HEK293 (cell line): Measurements from ENCODE around the gene TP53I3.

Experiments
- CTCF ChIA-PET: fragments of 350-600 bp; formaldehyde crosslinking; extraction: SDS; loops from one replicate; lab custom pipeline; 2021; ENCODE audit warnings: antibody characterized with exemption; lab: Yijun Ruan, JAX
- POLR2A ChIA-PET: fragments of 300-600 bp; formaldehyde crosslinking; extraction: SDS; loops from one replicate; lab custom pipeline; 2020; ENCODE audit warnings: antibody characterized with exemption, inconsistent platforms; lab: Yijun Ruan, JAX
- H3K27ac ChIP-seq: fragments of 200-500 bp; sonication (Bioruptor generic); 2 replicates; pipeline ENCODE4 v1.5.1; 2014; ENCODE audit warnings: low read depth, low read length, control low read depth, inconsistent platforms; ENCODE audit errors: extremely low read depth
- H3K36me3 ChIP-seq, 2 experiments: fragments of 200-500 bp in 1 of 2; sonication (Bioruptor generic) in 1 of 2; 1 replicate in 1 of 2; 2 replicates in 1 of 2; pipeline ENCODE4 v1.5.1; 2014 to 2017; ENCODE audit warnings: inconsistent platforms in 2 of 2, low read length in 2 of 2; ENCODE audit not compliant: control insufficient read depth in 2 of 2, insufficient read depth in 1 of 2
- H3K4me1 ChIP-seq: fragments of 200-500 bp; sonication (Bioruptor generic); 2 replicates; pipeline ENCODE4 v1.5.1; 2014; ENCODE audit warnings: mild to moderate bottlenecking, low read length, inconsistent platforms; ENCODE audit not compliant: control insufficient read depth, insufficient read depth
- H3K4me3 ChIP-seq: 2 replicates; pipeline ENCODE4 v1.5.1; 2011; ENCODE audit warnings: low read depth, mild to moderate bottlenecking, control low read depth, low read length, moderate library complexity
- H3K9me3 ChIP-seq: fragments of 200-500 bp; sonication (Bioruptor generic); 2 replicates; pipeline ENCODE4 v1.5.1; 2014; ENCODE audit warnings: low read depth, low read length, inconsistent platforms; ENCODE audit not compliant: control insufficient read depth, insufficient read depth
- KLF1 ChIP-seq: fragments of 450-650 bp; formaldehyde crosslinking; IDR thresholded peaks from 2 replicates; pipeline ENCODE4 v1.5.1; 2016; ENCODE audit warnings: missing biosample characterization, missing genetic modification characterization
- KLF7 ChIP-seq: fragments of 450-650 bp; formaldehyde crosslinking; IDR thresholded peaks from 2 replicates; pipeline ENCODE4 v1.5.1; 2016; ENCODE audit warnings: missing biosample characterization, missing genetic modification characterization, borderline replicate concordance
- KLF8 ChIP-seq: fragments of 450-650 bp; formaldehyde crosslinking; IDR thresholded peaks from 2 replicates; pipeline ENCODE4 v1.5.1; 2016; ENCODE audit warnings: missing biosample characterization, missing genetic modification characterization
- KLF9 ChIP-seq: fragments of 450-650 bp; formaldehyde crosslinking; IDR thresholded peaks from 2 replicates; pipeline ENCODE4 v1.5.1; 2016; ENCODE audit warnings: missing biosample characterization, missing genetic modification characterization, low read depth
- PATZ1 ChIP-seq: fragments of 450-650 bp; formaldehyde crosslinking; IDR thresholded peaks from 2 replicates; pipeline ENCODE4 v1.5.1; 2016; ENCODE audit warnings: missing biosample characterization, missing genetic modification characterization
- SP2 ChIP-seq: fragments of 450-650 bp; formaldehyde crosslinking; IDR thresholded peaks from 2 replicates; pipeline ENCODE4 v1.5.1; 2016; ENCODE audit warnings: missing biosample characterization, missing genetic modification characterization
- SP3 ChIP-seq: fragments of 450-650 bp; formaldehyde crosslinking; IDR thresholded peaks from 2 replicates; pipeline ENCODE4 v1.5.1; 2016; ENCODE audit warnings: missing biosample characterization, missing genetic modification characterization
- ZBTB17 ChIP-seq: fragments of 450-650 bp; formaldehyde crosslinking; IDR thresholded peaks from 2 replicates; pipeline ENCODE4 v1.5.1; 2016; ENCODE audit warnings: missing biosample characterization, missing genetic modification characterization
- ZFP69B ChIP-seq: fragments of 450-650 bp; formaldehyde crosslinking; IDR thresholded peaks from 2 replicates; pipeline ENCODE4 v1.5.1; 2016; ENCODE audit warnings: missing biosample characterization, missing genetic modification characterization
- ZNF157 ChIP-seq: fragments of 450-650 bp; formaldehyde crosslinking; IDR thresholded peaks from 2 replicates; pipeline ENCODE4 v1.5.1; 2016; ENCODE audit warnings: missing biosample characterization, missing genetic modification characterization
- ZNF202 ChIP-seq: fragments of 450-650 bp; formaldehyde crosslinking; IDR thresholded peaks from 2 replicates; pipeline ENCODE4 v1.5.1; 2016; ENCODE audit warnings: missing biosample characterization, missing genetic modification characterization, borderline replicate concordance
- ZNF292 ChIP-seq: fragments of 450-650 bp; formaldehyde crosslinking; IDR thresholded peaks from 2 replicates; pipeline ENCODE4 v1.5.1; 2016; ENCODE audit warnings: low read depth, missing biosample characterization, missing genetic modification characterization, borderline replicate concordance
- ZNF394 ChIP-seq: fragments of 450-650 bp; formaldehyde crosslinking; IDR thresholded peaks from 2 replicates; pipeline ENCODE4 v1.5.1; 2016; ENCODE audit warnings: missing biosample characterization, missing genetic modification characterization, mild to moderate bottlenecking, moderate library complexity, borderline replicate concordance
- ZNF530 ChIP-seq: fragments of 450-650 bp; formaldehyde crosslinking; IDR thresholded peaks from 2 replicates; pipeline ENCODE4 v1.5.1; 2016; ENCODE audit warnings: low read depth, missing biosample characterization, missing genetic modification characterization
- ZNF660 ChIP-seq: fragments of 450-650 bp; IDR thresholded peaks from 2 replicates; pipeline ENCODE4 v1.5.1; 2018; ENCODE audit warnings: missing biosample characterization, mild to moderate bottlenecking, missing genetic modification characterization
- ZNF701 ChIP-seq: fragments of 450-650 bp; formaldehyde crosslinking; IDR thresholded peaks from 2 replicates; pipeline ENCODE4 v1.5.1; 2016; ENCODE audit warnings: missing biosample characterization, missing genetic modification characterization
- ZNF747 ChIP-seq: fragments of 450-650 bp; formaldehyde crosslinking; IDR thresholded peaks from 2 replicates; pipeline ENCODE4 v1.5.1; 2016; ENCODE audit warnings: missing biosample characterization, missing genetic modification characterization
- ZNF776 ChIP-seq: fragments of 450-650 bp; formaldehyde crosslinking; IDR thresholded peaks from 2 replicates; pipeline ENCODE4 v1.5.0; 2017; ENCODE audit warnings: missing biosample characterization, missing genetic modification characterization, borderline replicate concordance
- TF ChIP-seq, protein P1 (sequence below): fragments of 450-650 bp; formaldehyde crosslinking; IDR thresholded peaks from 2 replicates; pipeline ENCODE4 v1.5.1; 2016; ENCODE audit warnings: missing biosample characterization, missing genetic modification characterization
- TF ChIP-seq, protein P2 (sequence below): fragments of 450-650 bp; formaldehyde crosslinking; IDR thresholded peaks from 2 replicates; pipeline ENCODE4 v1.5.1; 2016; ENCODE audit warnings: missing biosample characterization, missing genetic modification characterization
- TF ChIP-seq, protein P3 (sequence below): fragments of 450-650 bp; formaldehyde crosslinking; IDR thresholded peaks from 2 replicates; pipeline ENCODE4 v1.5.1; 2016; ENCODE audit warnings: missing biosample characterization, missing genetic modification characterization, low read depth

Gene TP53I3

GRCh38 chr2:24050041-24050979 is 34.3 kb downstream of the TP53I3 start (continued):
- TF ChIP-seq ZNF202 (tag by site-specific recombination) (no peak), ZNF394 (tag by site-specific recombination) (no peak)
- TF ChIP-seq, protein P1, sequence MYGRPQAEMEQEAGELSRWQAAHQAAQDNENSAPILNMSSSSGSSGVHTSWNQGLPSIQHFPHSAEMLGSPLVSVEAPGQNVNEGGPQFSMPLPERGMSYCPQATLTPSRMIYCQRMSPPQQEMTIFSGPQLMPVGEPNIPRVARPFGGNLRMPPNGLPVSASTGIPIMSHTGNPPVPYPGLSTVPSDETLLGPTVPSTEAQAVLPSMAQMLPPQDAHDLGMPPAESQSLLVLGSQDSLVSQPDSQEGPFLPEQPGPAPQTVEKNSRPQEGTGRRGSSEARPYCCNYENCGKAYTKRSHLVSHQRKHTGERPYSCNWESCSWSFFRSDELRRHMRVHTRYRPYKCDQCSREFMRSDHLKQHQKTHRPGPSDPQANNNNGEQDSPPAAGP (tag by site-specific recombination): no peak
- TF ChIP-seq, protein P2, sequence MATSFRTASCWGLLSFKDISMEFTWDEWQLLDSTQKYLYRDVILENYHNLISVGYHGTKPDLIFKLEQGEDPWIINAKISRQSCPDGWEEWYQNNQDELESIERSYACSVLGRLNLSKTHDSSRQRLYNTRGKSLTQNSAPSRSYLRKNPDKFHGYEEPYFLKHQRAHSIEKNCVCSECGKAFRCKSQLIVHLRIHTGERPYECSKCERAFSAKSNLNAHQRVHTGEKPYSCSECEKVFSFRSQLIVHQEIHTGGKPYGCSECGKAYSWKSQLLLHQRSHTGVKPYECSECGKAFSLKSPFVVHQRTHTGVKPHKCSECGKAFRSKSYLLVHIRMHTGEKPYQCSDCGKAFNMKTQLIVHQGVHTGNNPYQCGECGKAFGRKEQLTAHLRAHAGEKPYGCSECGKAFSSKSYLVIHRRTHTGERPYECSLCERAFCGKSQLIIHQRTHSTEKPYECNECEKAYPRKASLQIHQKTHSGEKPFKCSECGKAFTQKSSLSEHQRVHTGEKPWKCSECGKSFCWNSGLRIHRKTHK (tag by site-specific recombination): no peak

DNA sequence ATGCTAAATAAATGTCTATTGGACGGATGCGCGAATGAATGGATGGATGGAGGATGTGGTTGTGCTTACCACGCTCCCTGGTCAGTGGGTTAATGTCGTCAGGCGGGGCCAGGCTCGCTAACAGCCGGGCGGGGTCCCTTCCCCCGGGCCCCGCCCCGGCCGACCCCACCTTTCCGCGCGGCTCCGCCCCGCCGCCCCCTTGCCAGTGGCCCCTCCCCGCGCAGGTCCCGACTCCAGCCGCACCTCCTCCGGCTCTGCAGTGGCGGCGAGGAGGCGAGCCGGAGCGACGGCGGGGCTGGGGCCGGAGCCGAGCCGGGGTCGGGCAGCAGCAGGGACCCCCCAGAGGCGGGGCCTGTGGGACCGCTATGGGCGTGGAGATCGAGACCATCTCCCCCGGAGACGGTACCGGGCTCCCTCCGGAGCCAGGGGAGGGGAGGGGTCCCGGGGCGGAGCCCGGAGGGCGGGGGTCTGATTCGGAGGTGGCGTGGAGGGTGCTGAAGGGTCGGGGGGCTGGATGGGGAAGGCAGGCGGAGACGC is 35.1 kb downstream of the TP53I3 start, which contains the start of gene FKBP1B:
TSS of gene FKBP1B (plus strand) at position 257 of the 537 bp plus-strand sequence. CDS start at position 366, 109 bp downstream.
- Histone ChIP-seq H3K27ac (peak within 1 kb of the TSS; percentile 66; the same call in 1 of the 2 replicates), H3K36me3 (peaks cover 0 to 10% of the 10 kb centered on the region in 2 experiments; a peak in 1 of 3 replicates), H3K4me1 (peaks cover 9% of the 10 kb centered on the region; the same call in 1 of the 2 replicates), H3K9me3 (no peaks in the 10 kb centered on the region), H3K4me3 (peak within 1 kb of the TSS; percentile 79)
- POLR2A ChIA-PET: interaction anchor here (0.8 to 3.6 kb wide), 5 partner anchors 10 to 122 kb away, joined by 4 to 20 read pairs (median 7); partner anchors contain the start of genes ATAD2B and SF3B6
- CTCF ChIA-PET: interaction anchor here (0.5 to 2.0 kb wide), 4 partner anchors 12 to 226 kb away, joined by 3 to 6 read pairs (median 4); partner anchors contain the start of gene TP53I3
- no peak for TF ChIP-seq ZNF292 (tag by site-specific recombination)
- TF ChIP-seq ZFP69B (tag by site-specific recombination): 0 out of 2 replicates have a peak, but pooled peaks have one; percentile 15
- peak; percentile 34; the same call in 1 of the 2 replicates for TF ChIP-seq SP2
- TF ChIP-seq ZBTB17 (tag by site-specific recombination): peak; percentile 63; the same call in 1 of the 2 replicates
- TF ChIP-seq, protein P3, sequence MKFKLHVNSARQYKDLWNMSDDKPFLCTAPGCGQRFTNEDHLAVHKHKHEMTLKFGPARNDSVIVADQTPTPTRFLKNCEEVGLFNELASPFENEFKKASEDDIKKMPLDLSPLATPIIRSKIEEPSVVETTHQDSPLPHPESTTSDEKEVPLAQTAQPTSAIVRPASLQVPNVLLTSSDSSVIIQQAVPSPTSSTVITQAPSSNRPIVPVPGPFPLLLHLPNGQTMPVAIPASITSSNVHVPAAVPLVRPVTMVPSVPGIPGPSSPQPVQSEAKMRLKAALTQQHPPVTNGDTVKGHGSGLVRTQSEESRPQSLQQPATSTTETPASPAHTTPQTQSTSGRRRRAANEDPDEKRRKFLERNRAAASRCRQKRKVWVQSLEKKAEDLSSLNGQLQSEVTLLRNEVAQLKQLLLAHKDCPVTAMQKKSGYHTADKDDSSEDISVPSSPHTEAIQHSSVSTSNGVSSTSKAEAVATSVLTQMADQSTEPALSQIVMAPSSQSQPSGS (tag by site-specific recombination): no peak
- 0 out of 2 replicates have a peak, but pooled peaks have one; percentile 37 for TF ChIP-seq KLF9
- TF ChIP-seq ZNF202 (tag by site-specific recombination): no peak
- peak; percentile 30; the same call in 1 of the 2 replicates for TF ChIP-seq KLF8 (tag by site-specific recombination)
- TF ChIP-seq ZNF530 (tag by site-specific recombination): no peak
- 0 out of 2 replicates have a peak, but pooled peaks have one; percentile 38 for TF ChIP-seq KLF7 (tag by site-specific recombination)
- no peak for TF ChIP-seq ZNF776 (tag by site-specific recombination)
- TF ChIP-seq PATZ1 (tag by site-specific recombination): peak; percentile 34; the same call in 1 of the 2 replicates
- TF ChIP-seq ZNF660 (tag by site-specific recombination): 0 out of 2 replicates have a peak, but pooled peaks have one; percentile 30
- no peak for TF ChIP-seq ZNF394 (tag by site-specific recombination)
- TF ChIP-seq ZNF701 (tag by site-specific recombination): no peak
- peak; percentile 80 for TF ChIP-seq SP3 (tag by site-specific recombination)
- peak; percentile 74 for TF ChIP-seq KLF1 (tag by site-specific recombination)
- no peak for TF ChIP-seq ZNF157 (tag by site-specific recombination)
- no peak for TF ChIP-seq ZNF747 (tag by site-specific recombination)
